Stimulated activated CD4-positive, alpha-beta T cell treated with anti-CD3 and anti-CD28 coated beads, TNF-alpha, amount 100 ng/mL, for 24 hours (primary cell): ENCODE data around the gene ADAMTSL1.

Experiments
- DNase-seq, 3 experiments: peaks; one replicate each; pipeline ENCODE4 v3.0.0-alpha.2; 2020; ENCODE audit warnings: low read depth in 3 of 3

Gene ADAMTSL1

GRCh38 chr9:18467696-18468095 lies 6.3 kb upstream of the ADAMTSL1 start:
- no peak for DNase-seq

GRCh38 chr9:18472435-18472834 lies 1.5 kb upstream of the ADAMTSL1 start:
- DNase-seq: no peak

GRCh38 chr9:18472841-18473251 lies 1.1 kb upstream of the ADAMTSL1 start:
- DNase-seq: no peak

GRCh38 chr9:18474783-18475182 lies 830 bp downstream of the ADAMTSL1 start:
- no peak for DNase-seq

GRCh38 chr9:18477121-18477660 lies 3.2 kb downstream of the ADAMTSL1 start:
- DNase-seq: no peak

GRCh38 chr9:18477719-18478118 lies 3.8 kb downstream of the ADAMTSL1 start:
- DNase-seq: no peak

GRCh38 chr9:18478501-18479361 lies 4.8 kb downstream of the ADAMTSL1 start:
- no peak for DNase-seq

GRCh38 chr9:18479405-18479804 lies 5.5 kb downstream of the ADAMTSL1 start:
- DNase-seq: no peak

- DNase-seq: no peak
Measured at GRCh38 chr9:18480662-18481093, 6.7 kb downstream of the ADAMTSL1 start.

- DNase-seq: no peak
Measured at GRCh38 chr9:18482371-18482770, 8.4 kb downstream of the ADAMTSL1 start.

GRCh38 chr9:18485714-18486113 lies 11.8 kb downstream of the ADAMTSL1 start:
- DNase-seq: no peak

- no peak for DNase-seq
Measured at GRCh38 chr9:18487611-18488010, 13.7 kb downstream of the ADAMTSL1 start.

GRCh38 chr9:18488886-18489285 lies 14.9 kb downstream of the ADAMTSL1 start:
- no peak for DNase-seq

GRCh38 chr9:18489861-18490260 lies 15.9 kb downstream of the ADAMTSL1 start:
- no peak for DNase-seq

GRCh38 chr9:18490641-18491370 lies 16.9 kb downstream of the ADAMTSL1 start:
- DNase-seq: no peak

GRCh38 chr9:18492612-18493011 lies 18.7 kb downstream of the ADAMTSL1 start:
- no peak for DNase-seq

- no peak for DNase-seq
Measured at GRCh38 chr9:18493451-18493993, 19.6 kb downstream of the ADAMTSL1 start.

GRCh38 chr9:18495065-18495464 lies 21.1 kb downstream of the ADAMTSL1 start:
- no peak for DNase-seq

GRCh38 chr9:18496256-18497000 lies 22.5 kb downstream of the ADAMTSL1 start:
- no peak for DNase-seq

- no peak for DNase-seq
Measured at GRCh38 chr9:18499062-18499461, 25.1 kb downstream of the ADAMTSL1 start.

- DNase-seq: no peak
Measured at GRCh38 chr9:18499980-18500379, 26.0 kb downstream of the ADAMTSL1 start.

GRCh38 chr9:18500451-18500850 lies 26.5 kb downstream of the ADAMTSL1 start:
- no peak for DNase-seq
